GM19193 (cell line): ENCODE data around the gene ATP2B2.

Experiments used
- POLR2A ChIP-seq: IDR thresholded peaks from 4 replicates; pipeline ENCODE4 v1.6.1; 2011; ENCODE audit not compliant: insufficient read depth, insufficient read length; ENCODE audit errors: extremely low read depth

The ATP2B2 gene

GRCh38 chr3:10518506-10519150 is 13.2 kb upstream of the ATP2B2 start:
- TF ChIP-seq POLR2A = no peak

GRCh38 chr3:10517627-10518026 is 12.2 kb upstream of the ATP2B2 start:
- no peak for TF ChIP-seq POLR2A

GRCh38 chr3:10516544-10517452 is 11.4 kb upstream of the ATP2B2 start:
- no peak for TF ChIP-seq POLR2A

GRCh38 chr3:10515884-10516495 is 10.6 kb upstream of the ATP2B2 start:
- TF ChIP-seq POLR2A = no peak

- TF ChIP-seq POLR2A = no peak
Measured at GRCh38 chr3:10515396-10515795, 10.0 kb upstream of the ATP2B2 start.

GRCh38 chr3:10514407-10515069 is 9.2 kb upstream of the ATP2B2 start:
- no peak for TF ChIP-seq POLR2A

GRCh38 chr3:10513306-10513705 is 7.9 kb upstream of the ATP2B2 start:
- no peak for TF ChIP-seq POLR2A

GRCh38 chr3:10512687-10513086 is 7.3 kb upstream of the ATP2B2 start:
- TF ChIP-seq POLR2A = no peak

- TF ChIP-seq POLR2A = no peak
Measured at GRCh38 chr3:10511809-10512494, 6.6 kb upstream of the ATP2B2 start.

GRCh38 chr3:10510743-10511432 is 5.5 kb upstream of the ATP2B2 start:
- TF ChIP-seq POLR2A = no peak

- no peak for TF ChIP-seq POLR2A
Measured at GRCh38 chr3:10510086-10510742, 4.8 kb upstream of the ATP2B2 start.

- TF ChIP-seq POLR2A = no peak
Measured at GRCh38 chr3:10509325-10509724, 3.9 kb upstream of the ATP2B2 start.

GRCh38 chr3:10508619-10509260 is 3.4 kb upstream of the ATP2B2 start:
- TF ChIP-seq POLR2A = no peak

GRCh38 chr3:10508235-10508618 is 2.8 kb upstream of the ATP2B2 start:
- no peak for TF ChIP-seq POLR2A

- TF ChIP-seq POLR2A = no peak
Measured at GRCh38 chr3:10507331-10507730, 1.9 kb upstream of the ATP2B2 start.
